ENCODE data around the gene GIPC3. TPM values are rescaled to one million over a fixed set of nuclear protein-coding genes. Genes with fewer than 3 reads are reported as not detected.
A peak's percentile ranks its signal among the peaks of the same experiment; 100 is the strongest.

The GIPC3 gene
- total RNA-seq, 2 experiments from 2014 or later, result 0.26 to 0.31 TPM

GRCh38 chr19:3572132-3572854, 13.0 kb upstream of the GIPC3 start:
- H3K4me1 Mint-ChIP-seq (ENCODE audit: low read depth), result peaks cover 16% of the 10 kb centered on the region
- POLR2A ChIA-PET, result no interaction called here
- peak overlapping the region; percentile 54 for H3K27ac Mint-ChIP-seq
- H3K36me3 Mint-ChIP-seq (ENCODE audit: low read depth), result peaks cover 9% of the 10 kb centered on the region
- ATAC-seq, result peak; percentile 97
- H3K9me3 Mint-ChIP-seq (ENCODE audit: insufficient read depth), result no peaks in the 10 kb centered on the region
- peak; percentile 100 for DNase-seq
- H3K4me3 Mint-ChIP-seq, result peak overlapping the region; percentile 76
- no peaks in the 10 kb centered on the region for H3K27me3 Mint-ChIP-seq (ENCODE audit: low read depth)
- CTCF ChIA-PET, result interaction anchor here (1.7 kb wide), 1 partner anchor 15 kb away, joined by 4 read pairs; the partner anchor contains the start of gene MFSD12

- peak within 1 kb of the TSS; percentile 76 for H3K4me3 Mint-ChIP-seq
- peaks cover 9% of the 10 kb centered on the region for H3K36me3 Mint-ChIP-seq (ENCODE audit: low read depth)
- ChIA-PET CTCF (interaction anchor here (1.7 to 1.9 kb wide), 2 partner anchors 16 to 87 kb away, joined by 4 read pairs; partner anchors contain the start of gene MFSD12), POLR2A (no interaction called here)
- no peak for DNase-seq
- H3K4me1 Mint-ChIP-seq (ENCODE audit: low read depth), result peaks cover 16% of the 10 kb centered on the region
- peak within 1 kb of the TSS; percentile 64 for H3K27ac Mint-ChIP-seq
- ATAC-seq, result no peak
- no peaks in the 10 kb centered on the region for H3K27me3 Mint-ChIP-seq (ENCODE audit: low read depth)
- H3K9me3 Mint-ChIP-seq (ENCODE audit: insufficient read depth), result no peaks in the 10 kb centered on the region
Measured at GRCh38 chr19:3572855-3573161, 12.5 kb upstream of the GIPC3 start, which contains the start of gene HMG20B. TSS of gene HMG20B (plus strand) at chr19:3572944. CDS start at chr19:3573310, 366 bp downstream.

GRCh38 chr19:3573162-3573857, 12.0 kb upstream of the GIPC3 start:
- Mint-ChIP-seq H3K4me3 (peak overlapping the region; percentile 76), H3K27ac (peak overlapping the region; percentile 64), H3K4me1 (ENCODE audit: low read depth) (peaks cover 16% of the 10 kb centered on the region), H3K27me3 (ENCODE audit: low read depth) (no peaks in the 10 kb centered on the region), H3K36me3 (ENCODE audit: low read depth) (peaks cover 9% of the 10 kb centered on the region), H3K9me3 (ENCODE audit: insufficient read depth) (no peaks in the 10 kb centered on the region)
- DNase-seq (no peak), ATAC-seq (peak; percentile 10)
- ChIA-PET CTCF (interaction anchor here (1.0 to 1.9 kb wide), 3 partner anchors 12 to 88 kb away, joined by 3 to 4 read pairs (median 3); partner anchors contain the start of gene GIPC3), POLR2A (interaction anchor here (0.7 kb wide), 2 partner anchors 15 to 952 kb away, joined by 3 to 4 read pairs; no protein-coding TSS in a partner anchor)

- peak overlapping the region; percentile 63 for H3K27ac Mint-ChIP-seq
- no peaks in the 10 kb centered on the region for H3K9me3 Mint-ChIP-seq (ENCODE audit: insufficient read depth)
- peak; percentile 93 for DNase-seq
- ChIA-PET POLR2A (interaction anchor here (0.7 kb wide), 2 partner anchors 16 to 952 kb away, joined by 3 to 4 read pairs; no protein-coding TSS in a partner anchor), CTCF (interaction anchor here (1.0 to 1.9 kb wide), 4 partner anchors 11 to 89 kb away, joined by 3 to 4 read pairs (median 3); partner anchors contain the start of gene GIPC3)
- peaks cover 9% of the 10 kb centered on the region for H3K36me3 Mint-ChIP-seq (ENCODE audit: low read depth)
- ATAC-seq, result peak; percentile 14
- no peaks in the 10 kb centered on the region for H3K27me3 Mint-ChIP-seq (ENCODE audit: low read depth)
- peak overlapping the region; percentile 76 for H3K4me3 Mint-ChIP-seq
- peaks cover 16% of the 10 kb centered on the region for H3K4me1 Mint-ChIP-seq (ENCODE audit: low read depth)
Measured at GRCh38 chr19:3573858-3574637, 11.2 kb upstream of the GIPC3 start.

- POLR2A ChIA-PET, result interaction anchor here (1.2 kb wide), 1 partner anchor 29 kb away, joined by 3 read pairs; no protein-coding TSS in a partner anchor
- Mint-ChIP-seq H3K9me3 (ENCODE audit: insufficient read depth) (no peaks in the 10 kb centered on the region), H3K4me1 (ENCODE audit: low read depth) (peaks cover 16% of the 10 kb centered on the region), H3K27me3 (ENCODE audit: low read depth) (no peaks in the 10 kb centered on the region), H3K27ac (no peak overlapping the region), H3K36me3 (ENCODE audit: low read depth) (peaks cover 9% of the 10 kb centered on the region), H3K4me3 (no peak overlapping the region)
- peak; percentile 37 for DNase-seq
- no peak for ATAC-seq
- CTCF ChIA-PET, result interaction anchor here (0.6 to 1.6 kb wide), 2 partner anchors 13 to 30 kb away, joined by 3 read pairs; no protein-coding TSS in a partner anchor
Measured at GRCh38 chr19:3575260-3575741, 10.0 kb upstream of the GIPC3 start.

- Mint-ChIP-seq H3K27me3 (ENCODE audit: low read depth) (no peaks in the 10 kb centered on the region), H3K27ac (no peak overlapping the region), H3K4me3 (no peak overlapping the region), H3K4me1 (ENCODE audit: low read depth) (peaks cover 16% of the 10 kb centered on the region), H3K9me3 (ENCODE audit: insufficient read depth) (no peaks in the 10 kb centered on the region), H3K36me3 (ENCODE audit: low read depth) (peaks cover 9% of the 10 kb centered on the region)
- DNase-seq (no peak), ATAC-seq (no peak)
- ChIA-PET CTCF (interaction anchor here (0.6 to 1.6 kb wide), 2 partner anchors 14 to 31 kb away, joined by 3 read pairs; no protein-coding TSS in a partner anchor), POLR2A (no interaction called here)
Measured at GRCh38 chr19:3575949-3576673, 9.2 kb upstream of the GIPC3 start.

GRCh38 chr19:3576696-3577443, 8.4 kb upstream of the GIPC3 start:
- ChIA-PET POLR2A (no interaction called here), CTCF (no interaction called here)
- peaks cover 12% of the 10 kb centered on the region for H3K4me1 Mint-ChIP-seq (ENCODE audit: low read depth)
- no peak for ATAC-seq
- no peak overlapping the region for H3K4me3 Mint-ChIP-seq
- H3K27ac Mint-ChIP-seq, result no peak overlapping the region
- no peaks in the 10 kb centered on the region for H3K9me3 Mint-ChIP-seq (ENCODE audit: insufficient read depth)
- H3K27me3 Mint-ChIP-seq (ENCODE audit: low read depth), result no peaks in the 10 kb centered on the region
- no peak for DNase-seq
- peaks cover 9% of the 10 kb centered on the region for H3K36me3 Mint-ChIP-seq (ENCODE audit: low read depth)

GRCh38 chr19:3577723-3578344, 7.4 kb upstream of the GIPC3 start:
- H3K4me1 Mint-ChIP-seq (ENCODE audit: low read depth), result peaks cover 6% of the 10 kb centered on the region
- ChIA-PET CTCF (no interaction called here), POLR2A (no interaction called here)
- no peaks in the 10 kb centered on the region for H3K27me3 Mint-ChIP-seq (ENCODE audit: low read depth)
- H3K36me3 Mint-ChIP-seq (ENCODE audit: low read depth), result peaks cover 9% of the 10 kb centered on the region
- H3K9me3 Mint-ChIP-seq (ENCODE audit: insufficient read depth), result no peaks in the 10 kb centered on the region
- no peak overlapping the region for H3K27ac Mint-ChIP-seq
- H3K4me3 Mint-ChIP-seq, result no peak overlapping the region
- DNase-seq, result no peak
- no peak for ATAC-seq

- ChIA-PET POLR2A (no interaction called here), CTCF (interaction anchor here (1.5 kb wide), 1 partner anchor 13 kb away, joined by 3 read pairs; no protein-coding TSS in a partner anchor)
- DNase-seq (no peak), ATAC-seq (no peak)
- Mint-ChIP-seq H3K27me3 (ENCODE audit: low read depth) (peaks cover 2% of the 10 kb centered on the region), H3K27ac (no peak overlapping the region), H3K4me3 (no peak overlapping the region), H3K36me3 (ENCODE audit: low read depth) (peaks cover 9% of the 10 kb centered on the region), H3K9me3 (ENCODE audit: insufficient read depth) (no peaks in the 10 kb centered on the region), H3K4me1 (ENCODE audit: low read depth) (peaks cover 6% of the 10 kb centered on the region)
Measured at GRCh38 chr19:3578390-3578789, 6.9 kb upstream of the GIPC3 start.

- CTCF ChIA-PET, result no interaction called here
- POLR2A ChIA-PET, result no interaction called here
- H3K27me3 Mint-ChIP-seq (ENCODE audit: low read depth), result peaks cover 4% of the 10 kb centered on the region
- no peak overlapping the region for H3K4me3 Mint-ChIP-seq
- DNase-seq, result no peak
- H3K27ac Mint-ChIP-seq, result no peak overlapping the region
- H3K9me3 Mint-ChIP-seq (ENCODE audit: insufficient read depth), result no peaks in the 10 kb centered on the region
- no peaks in the 10 kb centered on the region for H3K4me1 Mint-ChIP-seq (ENCODE audit: low read depth)
- no peak for ATAC-seq
- peaks cover 5% of the 10 kb centered on the region for H3K36me3 Mint-ChIP-seq (ENCODE audit: low read depth)
Measured at GRCh38 chr19:3580156-3580934, 4.9 kb upstream of the GIPC3 start.
